HG02759 (cell line): ENCODE data around the gene STK38L.

ENCODE experiments used
- ATAC-seq: cut with Tn5 transposase; IDR thresholded peaks from one replicate; pipeline ENCODE4 v1.9.1; 2021; ENCODE audit warnings: mild to moderate bottlenecking, moderate library complexity; ENCODE audit not compliant: unreplicated experiment

Gene STK38L

DNA sequence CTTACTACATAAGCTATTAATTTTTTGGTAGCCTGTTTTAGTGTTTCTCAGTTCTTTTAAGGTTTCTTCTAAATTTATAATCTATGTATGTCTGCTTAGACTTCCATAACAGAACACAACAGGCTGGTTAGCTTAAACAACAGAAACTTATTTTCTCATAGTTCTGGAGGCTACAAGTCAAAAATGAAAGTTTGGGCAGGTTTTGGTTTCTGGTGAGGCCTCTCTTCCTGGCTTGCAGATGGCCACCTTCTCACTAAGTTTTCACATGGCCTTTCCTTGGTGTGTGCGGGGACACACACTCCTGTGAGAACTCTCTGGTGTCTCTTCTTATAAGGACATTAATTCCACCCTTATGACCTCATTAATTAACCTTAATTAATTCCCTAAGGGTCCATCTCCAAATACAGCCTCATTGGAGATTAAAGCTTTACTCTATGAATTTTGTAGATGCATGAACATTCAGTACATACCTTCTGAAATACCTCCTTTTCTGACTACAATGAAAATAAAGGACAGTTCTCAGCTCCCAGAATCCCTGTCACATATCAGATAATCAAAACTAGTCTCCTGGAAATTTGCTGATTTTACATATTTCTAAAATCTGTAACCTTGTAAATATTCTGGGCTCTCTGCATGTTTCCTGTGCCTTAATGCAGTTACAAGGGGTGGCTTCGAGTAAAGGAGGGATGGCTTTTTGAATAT lies 65.4 kb downstream of the STK38L start:
- no peak for ATAC-seq

DNA sequence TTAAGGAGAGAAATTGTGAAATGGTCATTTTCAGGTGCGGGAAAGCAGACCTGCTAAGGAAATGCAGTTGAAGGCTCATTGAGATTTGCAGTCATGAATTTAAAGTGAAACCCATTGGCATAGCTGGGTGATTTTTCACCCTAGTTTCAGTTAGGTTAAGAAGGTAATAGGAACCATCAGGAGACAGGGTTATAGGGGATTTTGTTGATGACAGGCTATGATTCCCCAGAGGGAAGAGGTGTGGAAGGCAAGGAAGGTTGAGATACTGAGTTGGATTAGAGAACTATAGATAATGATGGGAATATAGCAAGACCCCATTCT lies 65.9 kb downstream of the STK38L start:
- no peak for ATAC-seq

DNA sequence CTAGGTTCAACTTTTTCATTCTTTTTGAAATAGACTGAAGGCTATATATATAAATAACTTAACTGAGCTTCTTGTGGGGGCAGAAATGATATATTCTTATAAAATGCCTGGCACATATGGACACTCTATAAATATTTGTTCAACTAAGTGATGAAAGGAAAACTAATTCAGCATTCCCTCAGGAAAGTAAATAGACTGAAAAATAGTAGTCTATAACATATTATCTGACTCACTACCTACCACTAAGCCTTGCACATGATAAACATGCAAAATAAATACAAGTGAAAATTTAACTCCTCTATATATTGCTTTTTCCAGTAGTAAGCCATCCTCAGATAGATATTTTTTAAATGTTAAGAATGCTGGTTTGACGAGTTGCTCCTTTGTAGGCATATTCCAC lies 72.9 kb downstream of the STK38L start:
- ATAC-seq: no peak

DNA sequence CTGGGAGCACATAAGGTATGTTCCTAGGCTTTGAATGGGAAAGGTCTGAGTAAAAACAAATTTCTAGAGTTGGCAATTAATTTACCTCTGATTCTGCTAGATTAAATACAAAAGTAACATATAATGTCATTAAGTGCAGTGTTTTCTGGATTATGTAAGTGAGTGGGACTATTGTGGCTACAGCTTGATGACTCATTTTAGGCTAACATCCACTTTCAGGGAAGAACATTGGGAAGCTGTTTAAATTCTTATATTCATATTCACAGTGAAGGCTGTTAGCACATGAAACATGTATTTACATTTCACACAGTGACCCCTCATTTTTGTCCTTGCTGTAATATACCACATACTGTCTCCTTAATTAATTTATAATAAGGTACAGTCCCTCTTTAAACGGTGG lies 75.3 kb downstream of the STK38L start:
- no peak for ATAC-seq

DNA sequence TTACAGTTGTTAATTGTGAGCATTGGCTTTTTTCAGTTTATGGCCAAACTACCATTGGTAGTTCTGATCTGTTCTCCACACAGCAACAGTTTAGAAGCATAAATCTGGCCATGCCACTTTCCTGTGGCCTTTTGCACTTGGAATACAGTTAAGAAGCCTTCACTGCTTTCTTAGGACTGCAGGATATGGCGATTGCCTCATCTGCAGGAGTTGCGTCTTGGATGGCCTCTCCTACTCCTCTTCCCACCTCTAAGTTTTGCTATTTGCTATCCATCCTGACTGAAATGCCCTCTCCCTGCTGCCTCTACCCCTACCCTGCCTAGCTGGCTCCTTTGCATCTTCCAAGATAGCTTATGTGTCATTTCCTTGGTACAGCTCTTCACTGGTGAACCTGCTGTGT lies 75.8 kb downstream of the STK38L start:
- no peak for ATAC-seq

DNA sequence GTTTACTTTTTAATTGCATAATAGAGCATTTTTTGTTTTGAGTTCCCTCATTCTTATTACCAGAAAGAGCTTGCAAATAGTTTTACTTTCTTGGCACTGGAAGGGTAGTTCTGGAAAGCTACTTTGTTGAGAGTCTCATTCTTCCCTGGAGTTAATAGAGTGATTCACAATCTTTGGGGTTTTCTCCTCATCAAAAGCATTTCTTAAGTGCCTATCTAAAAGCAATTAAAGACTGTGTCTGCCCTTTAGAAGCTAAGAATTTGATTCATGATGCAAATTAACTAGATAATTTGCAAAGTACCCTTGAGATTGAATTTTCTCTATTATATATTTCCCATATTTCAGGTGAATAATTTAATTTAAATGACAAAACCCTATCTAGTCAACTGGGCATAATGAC lies 80.4 kb downstream of the STK38L start:
- no peak for ATAC-seq

DNA sequence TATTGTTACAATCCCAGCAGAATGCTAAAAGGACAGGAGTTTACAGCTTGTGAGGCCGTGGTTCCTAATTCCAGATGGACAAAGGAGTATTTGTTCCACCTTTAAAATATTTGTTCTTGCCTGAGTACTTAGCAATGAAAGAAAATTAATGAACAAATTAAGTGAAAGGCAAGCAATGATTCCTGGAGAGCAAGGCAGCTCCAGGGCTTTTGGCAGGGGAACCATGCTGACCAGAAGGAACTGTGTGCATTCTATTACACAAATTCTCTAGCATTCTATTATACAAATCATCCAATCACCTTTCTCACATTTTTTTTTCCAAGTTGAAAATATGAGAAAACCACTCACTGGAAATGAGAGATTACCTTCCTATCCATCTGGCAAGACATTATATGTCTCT lies 86.8 kb downstream of the STK38L start:
- ATAC-seq: no peak

DNA sequence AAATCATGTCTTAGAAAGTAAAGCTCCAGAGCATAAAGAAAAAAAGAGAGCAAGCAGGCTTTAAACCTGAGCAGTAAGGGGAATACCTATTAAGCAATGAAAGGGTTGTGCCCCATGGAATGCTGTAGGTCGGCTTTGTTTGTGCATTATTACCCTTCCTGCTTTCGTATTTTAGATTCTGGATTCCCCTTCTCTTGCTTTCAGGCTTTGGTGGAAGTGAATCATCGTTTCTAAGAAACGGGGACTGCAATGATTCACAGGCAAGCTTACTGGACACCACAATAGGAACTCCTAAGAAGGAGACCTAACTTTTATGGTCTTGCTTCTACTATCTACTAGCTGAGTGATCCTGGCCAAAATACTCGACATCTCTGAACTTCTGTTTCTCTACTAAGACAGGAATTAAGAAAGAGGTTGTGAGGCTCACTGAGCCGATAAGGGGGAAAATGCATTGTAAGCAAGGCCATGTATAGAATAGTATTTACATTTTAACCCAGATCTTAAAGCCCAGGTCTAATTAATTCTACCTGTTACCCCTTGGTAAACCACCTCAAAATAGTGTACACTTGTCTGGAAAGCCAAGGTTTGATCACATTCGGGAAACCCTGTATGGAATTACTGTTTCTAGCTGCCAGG lies 87.3 kb downstream of the STK38L start:
- peak; percentile 42 for ATAC-seq

DNA sequence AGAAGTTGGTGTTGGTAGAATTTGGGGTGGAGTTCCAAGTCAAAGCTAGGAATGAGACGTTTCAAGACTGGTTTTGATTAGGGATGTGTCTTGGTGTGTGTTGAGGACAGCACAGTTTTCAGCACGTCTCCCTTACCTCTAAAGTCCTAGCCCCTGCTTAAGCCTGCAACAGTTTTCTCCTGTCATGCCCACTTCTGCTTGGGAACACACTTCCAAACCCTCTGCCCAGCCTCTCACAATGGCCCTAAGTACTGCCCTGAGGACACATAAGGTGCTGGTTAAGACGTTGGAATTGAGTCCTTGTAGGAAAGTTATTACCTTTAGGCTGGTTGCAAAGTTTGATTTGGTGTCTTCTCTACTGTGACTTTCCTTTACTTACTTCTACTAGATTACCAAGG lies 87.8 kb downstream of the STK38L start:
- ATAC-seq: no peak

DNA sequence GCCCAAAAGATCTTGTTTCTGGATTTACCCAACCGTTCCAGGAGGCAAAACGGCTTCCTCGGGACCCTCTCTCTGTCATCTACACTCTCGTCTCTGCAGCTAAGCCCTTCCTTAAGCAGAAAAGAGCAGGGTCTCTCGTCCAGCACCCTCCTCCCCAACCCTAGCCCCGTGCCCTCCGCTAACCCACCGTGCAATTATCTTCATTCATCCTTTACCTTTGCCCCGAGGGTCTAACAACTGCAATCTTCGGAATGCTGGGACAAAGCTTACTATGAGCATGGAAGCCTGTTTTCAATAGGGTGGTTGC lies 88.3 kb downstream of the STK38L start:
- ATAC-seq: no peak

DNA sequence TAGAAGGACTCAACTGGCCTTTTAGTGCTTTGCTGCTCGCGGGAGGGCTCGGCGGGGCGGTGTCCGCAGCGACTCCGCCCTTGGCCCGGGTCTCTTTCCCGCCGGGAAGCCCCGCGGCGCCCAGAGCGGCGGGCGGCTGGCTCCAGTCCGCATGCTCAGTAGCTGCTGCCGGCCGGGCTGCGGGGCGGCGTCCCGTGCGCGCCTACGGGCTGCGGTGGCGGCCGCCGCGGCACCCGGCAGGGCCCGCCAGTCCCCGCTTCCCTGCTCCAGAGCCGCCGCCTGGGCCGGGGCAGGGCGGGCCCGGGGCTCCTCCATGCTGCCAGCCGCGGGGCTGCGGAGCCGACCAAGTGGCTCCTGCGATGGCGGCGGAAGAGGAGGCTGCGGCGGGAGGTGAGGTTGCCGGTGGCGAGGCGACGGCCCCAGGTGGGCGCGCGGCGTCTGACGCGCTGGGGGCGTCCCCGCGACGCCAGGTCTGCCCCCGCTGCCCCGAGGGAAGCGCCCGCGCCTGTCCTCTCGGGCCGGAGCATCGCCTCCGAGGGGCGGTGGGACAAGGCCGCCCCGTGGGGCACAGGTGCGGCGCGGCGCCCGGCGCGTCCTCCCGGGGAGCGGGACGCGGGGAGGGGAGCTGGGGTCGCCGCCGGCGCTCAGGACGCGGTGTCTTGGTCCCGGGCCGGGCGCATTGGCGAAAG lies 88.8 kb downstream of the STK38L start, which contains the start of gene BMAL2:
Gene BMAL2 (plus strand): TSS at position 123 of the 689 bp plus-strand sequence. CDS start 237 bp downstream, at position 360.
- peak; percentile 59 for ATAC-seq

DNA sequence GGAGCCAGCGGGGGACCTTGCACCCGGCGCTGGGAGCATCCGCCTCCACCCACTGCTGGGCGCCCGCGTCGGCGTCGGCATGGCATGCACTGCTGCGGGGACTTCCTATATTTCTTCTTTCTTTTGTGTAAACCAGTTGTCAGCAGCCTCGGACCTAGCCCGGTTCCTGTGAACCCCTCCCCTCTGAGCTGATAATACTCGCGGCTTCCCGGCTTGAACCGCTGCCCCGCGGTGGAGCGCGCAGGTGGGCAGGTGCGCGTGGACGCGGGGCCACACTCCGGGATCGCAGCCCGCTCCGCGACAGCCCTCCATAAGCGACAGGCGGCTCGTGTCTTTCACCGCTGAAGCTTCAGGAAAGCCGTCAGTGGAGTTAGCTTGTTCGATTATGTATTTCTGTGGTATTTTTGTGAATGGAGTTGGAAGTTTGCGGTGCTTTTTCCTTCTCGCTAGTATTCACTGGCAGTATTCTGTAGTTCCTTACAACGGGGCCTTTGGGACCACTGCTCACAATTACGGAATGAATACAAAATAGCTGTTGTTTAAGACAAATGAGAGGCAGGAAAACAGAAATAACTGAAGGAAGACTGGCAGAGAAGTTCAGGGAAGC lies 89.4 kb downstream of the STK38L start:
- peak; percentile 23 for ATAC-seq

DNA sequence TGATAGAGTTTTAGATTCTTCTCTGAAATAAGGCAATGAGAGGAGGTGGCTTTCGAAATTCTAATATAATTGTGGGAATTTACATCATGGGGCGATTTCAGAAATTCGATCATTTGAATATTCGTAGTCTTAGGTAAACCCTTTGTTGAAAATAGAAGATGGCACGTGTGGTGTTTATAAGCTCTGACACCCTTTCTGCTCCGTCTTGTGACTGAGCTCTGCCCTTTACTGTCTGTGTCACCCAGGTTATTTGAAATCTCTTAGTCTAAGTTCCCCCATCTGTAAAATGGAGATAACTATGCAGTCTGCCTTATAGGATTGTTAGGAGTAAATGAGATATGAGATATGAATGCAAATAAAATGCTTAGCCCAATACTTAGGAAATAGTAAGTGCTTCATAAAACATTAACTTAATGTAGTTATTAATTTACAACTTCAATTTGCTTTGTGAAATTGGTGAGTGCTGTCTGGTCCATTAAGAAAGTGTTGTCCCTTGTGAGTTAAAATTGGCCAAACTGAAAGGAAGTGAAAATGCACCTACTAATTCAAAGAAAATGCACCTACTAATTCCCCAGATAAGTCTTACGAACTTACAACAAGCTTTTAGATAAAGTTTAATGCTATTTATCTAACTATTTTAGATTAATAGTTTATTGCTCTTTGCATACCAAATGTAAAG lies 90.1 kb downstream of the STK38L start:
- ATAC-seq: peak; percentile 14

DNA sequence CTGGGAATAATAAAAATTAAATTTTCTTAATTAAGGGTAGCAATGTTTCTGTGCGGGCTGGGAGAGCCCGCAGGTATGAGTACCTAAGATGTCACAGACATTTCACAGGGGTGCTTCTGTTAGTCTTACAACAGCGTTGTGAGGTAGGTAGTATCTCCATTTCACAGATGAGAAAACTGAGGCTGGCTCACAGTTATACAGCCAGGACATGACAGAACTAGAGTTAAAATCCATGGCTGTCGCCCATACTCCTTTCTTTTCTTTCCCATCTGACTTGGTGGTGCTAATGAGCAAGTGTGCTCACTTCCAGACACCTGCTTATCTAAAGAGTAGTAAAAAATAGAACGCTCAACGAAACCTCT lies 90.6 kb downstream of the STK38L start:
- ATAC-seq: no peak

DNA sequence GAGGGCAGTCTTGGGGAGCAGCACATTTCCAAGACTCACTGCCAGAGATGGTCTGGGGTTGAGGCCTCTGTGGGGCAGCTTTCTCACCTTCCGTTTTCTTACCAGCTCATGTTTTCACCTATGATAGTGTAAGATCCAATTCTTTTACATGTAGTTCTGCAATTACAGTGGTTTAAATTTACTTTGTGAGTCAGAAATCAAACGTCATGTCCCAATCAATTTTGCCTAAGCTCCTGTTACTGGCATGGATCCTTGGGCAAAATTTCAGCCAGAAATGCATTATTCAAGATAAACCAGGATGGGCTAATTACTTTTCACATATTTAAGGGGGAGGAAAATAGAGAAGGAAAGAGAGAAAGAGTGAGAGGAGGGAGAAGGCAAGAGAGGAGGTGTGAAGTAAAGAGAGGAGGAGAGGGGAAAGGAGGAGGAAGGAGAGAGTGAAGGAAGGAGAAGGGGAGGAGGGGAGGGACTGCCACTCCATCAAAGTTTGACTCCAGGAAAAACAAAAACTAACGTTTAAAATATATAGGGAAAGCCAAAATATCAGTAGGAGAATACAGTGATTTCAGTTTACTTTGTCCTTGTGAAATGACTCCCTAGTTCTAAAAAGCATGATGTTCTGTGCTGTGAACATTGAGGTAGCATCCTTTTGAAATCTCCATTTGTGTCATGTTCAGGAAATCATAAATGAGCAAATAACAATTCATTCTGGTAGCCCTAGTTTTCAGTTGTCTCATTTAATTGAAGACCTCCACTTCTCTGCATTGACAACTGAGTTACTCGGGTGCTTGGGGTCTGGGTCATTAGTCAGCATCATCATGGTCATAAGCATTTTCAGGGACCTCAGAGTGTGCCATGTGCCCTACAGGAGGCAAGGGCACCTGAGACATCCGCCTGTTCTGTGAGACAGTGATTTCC lies 91.5 kb downstream of the STK38L start:
- no peak for ATAC-seq

DNA sequence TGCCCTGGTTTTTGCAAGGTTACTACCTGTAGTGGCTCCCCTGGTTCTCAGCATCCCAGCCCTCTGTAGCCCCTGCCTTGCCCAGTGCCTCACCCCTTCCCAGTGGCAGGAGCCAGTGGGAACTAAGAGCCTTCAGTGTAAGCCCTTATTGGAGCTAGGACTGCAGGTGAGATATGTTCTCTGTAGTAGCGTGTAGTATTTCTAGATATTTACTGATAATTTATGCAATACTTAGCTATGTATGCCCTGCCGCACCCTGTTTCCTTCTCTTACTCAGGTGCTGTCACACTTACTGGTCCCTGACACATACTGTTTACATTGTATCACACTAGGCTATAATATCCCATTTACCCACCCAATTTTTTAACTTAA lies 92.2 kb downstream of the STK38L start:
- no peak for ATAC-seq

DNA sequence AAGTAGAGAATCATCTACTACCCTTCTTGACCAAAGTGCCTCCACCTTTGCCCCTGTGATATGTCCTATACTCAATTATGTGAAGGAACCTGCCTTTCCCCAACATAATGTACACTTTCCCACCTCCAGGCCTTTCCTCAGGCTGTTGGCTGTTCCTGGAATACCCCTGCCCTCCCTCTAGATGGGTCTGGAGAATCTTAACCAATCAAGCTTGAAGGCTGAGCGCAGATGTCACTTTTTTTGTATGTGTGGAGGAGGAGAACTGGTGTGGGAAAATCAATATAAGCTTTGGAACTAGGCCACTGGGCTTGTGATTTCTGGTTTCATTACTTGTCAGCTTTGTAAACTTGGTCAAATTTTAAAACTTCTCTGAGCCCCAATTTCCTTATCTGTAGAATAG lies 93.3 kb downstream of the STK38L start:
- ATAC-seq: no peak

DNA sequence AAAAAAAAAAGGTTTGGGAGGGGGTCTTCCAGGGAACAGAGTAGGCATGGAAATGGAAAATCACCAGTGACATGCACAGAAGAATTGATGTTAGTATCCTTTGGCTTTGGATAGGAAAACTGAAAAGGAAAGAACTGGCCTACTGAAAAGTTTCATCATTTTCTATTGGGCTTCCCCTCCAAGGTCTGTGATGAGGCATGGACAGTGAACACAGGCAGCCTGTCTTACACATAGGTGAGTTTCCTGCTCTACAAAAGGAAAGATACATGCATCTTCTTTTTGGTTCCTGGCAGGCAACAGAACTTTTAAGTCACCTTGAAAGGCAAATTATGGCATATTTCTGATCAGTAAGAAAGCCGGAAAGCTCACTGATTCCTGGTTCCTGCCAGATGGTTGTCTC lies 94.4 kb downstream of the STK38L start:
- no peak for ATAC-seq

DNA sequence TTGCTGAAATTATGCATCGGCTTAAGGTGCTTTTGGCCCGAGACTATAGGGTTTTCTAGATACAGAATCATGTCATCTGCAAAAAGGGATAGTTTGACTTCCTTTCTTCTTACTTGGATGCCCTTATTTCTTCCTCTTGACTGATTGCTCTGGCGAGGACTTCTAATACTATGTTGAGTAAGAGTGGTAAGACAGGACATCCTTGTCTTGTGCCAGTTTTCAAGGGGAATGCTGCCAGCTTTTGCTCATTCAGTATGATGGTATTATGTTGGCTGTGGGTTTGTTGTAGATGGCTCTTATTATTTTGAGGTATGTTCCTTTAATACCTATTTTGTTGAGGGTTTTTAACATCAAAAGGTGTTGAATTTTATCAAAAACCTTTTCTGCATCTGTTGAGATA lies 96.9 kb downstream of the STK38L start:
- ATAC-seq: no peak

DNA sequence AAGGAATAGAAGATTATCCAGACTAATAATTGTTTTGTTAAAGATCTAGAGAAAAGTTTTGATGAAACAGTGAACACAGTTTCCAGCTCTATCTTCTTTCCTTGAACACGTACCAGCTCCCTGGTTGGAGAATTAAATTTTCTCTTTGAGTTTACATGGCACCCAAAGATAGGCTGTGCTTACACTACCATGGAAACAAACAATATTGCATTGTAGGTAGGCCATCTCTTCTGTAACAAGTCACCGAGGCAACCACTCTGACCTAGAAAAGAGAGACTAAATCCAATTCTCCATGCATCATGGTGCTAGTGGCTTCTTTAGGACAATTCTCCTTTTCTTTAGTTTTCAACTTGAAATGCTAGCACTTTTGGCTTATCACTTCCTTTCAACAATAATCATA lies 98.5 kb downstream of the STK38L start:
- ATAC-seq: no peak
